ENCODE data around the gene ZNF880. TPM values are rescaled to one million over a fixed set of nuclear protein-coding genes. Genes with fewer than 3 reads are reported as not detected.

The ZNF880 gene
- total and polyA plus RNA-seq, 9 of the 15 experiments (the other 6 are each of a cell fraction or from before 2014, with no cell fraction given): 0.15 to 1.9 (median 0.64) TPM; not detected in 1

DNA sequence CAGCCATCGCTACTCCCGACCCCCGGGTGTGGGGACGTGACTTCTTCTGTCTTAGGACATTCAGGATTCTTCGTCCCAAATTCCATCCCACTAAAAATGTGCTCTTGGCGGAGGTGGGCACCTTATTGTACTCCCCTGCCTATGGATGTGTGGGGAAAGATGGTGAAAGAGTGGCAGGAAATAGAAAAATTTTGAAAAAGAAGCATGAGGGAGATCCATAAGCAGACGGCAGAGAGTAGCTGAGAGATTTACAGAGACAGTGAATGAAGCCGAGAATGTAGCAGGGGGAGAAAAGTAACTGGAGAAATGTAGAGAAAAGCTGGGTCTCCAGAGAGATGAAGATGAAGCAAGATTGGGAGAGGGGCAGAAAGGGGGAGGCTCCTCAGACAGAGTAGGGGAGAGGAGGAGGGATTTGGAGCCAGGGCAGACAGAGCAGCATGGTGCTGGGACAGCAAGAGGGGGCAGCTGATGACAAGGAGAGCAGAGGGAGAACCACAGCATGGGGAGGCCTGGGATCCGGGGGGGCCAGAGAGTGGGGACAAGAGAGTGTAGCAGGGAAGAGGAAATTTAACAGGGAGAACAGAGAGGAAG is 32.8 kb upstream of the ZNF880 start:
- no peak overlapping the region for H3K4me3 ChIP-seq
- POLR2A ChIA-PET: no interaction called here
- CTCF ChIA-PET (ENCODE audit: low intra/inter-chr PET ratio): no interaction called here
- 4% methylated on average over 9 of the region's 9 CpGs for WGBS (ENCODE audit: insufficient coverage, low coverage, missing lambda C conversion rate)
- no peak overlapping the region for H3K27ac ChIP-seq (ENCODE audit: extremely low read depth, low read depth, low read length)
- BruUV-seq (replicated peaks): no TSS peak
- no peaks in the 10 kb centered on the region for H3K79me2 ChIP-seq (ENCODE audit: control insufficient read depth, insufficient read depth, low read length)
- peaks cover 0 to 7% of the 10 kb centered on the region in 2 experiments; a peak in 2 of 5 replicates for H3K4me1 ChIP-seq (replicated peaks in 1 of 2; ENCODE audit: control insufficient read depth in 2 of 2, insufficient read depth in 2 of 2, low read length in 2 of 2)
- no peaks in the 10 kb centered on the region for H3K36me3 ChIP-seq (ENCODE audit: control insufficient read depth, insufficient read depth, low read length)
- no peak overlapping the region for H2AFZ ChIP-seq (ENCODE audit: low read depth, low read length)
- H3K9me1 ChIP-seq (ENCODE audit: control insufficient read depth, insufficient read depth, low read length): no peaks in the 10 kb centered on the region
- no peaks in the 10 kb centered on the region for H4K20me1 ChIP-seq (replicated peaks; ENCODE audit: control insufficient read depth, insufficient read depth, low read length)
- in situ Hi-C loops (cut with MboI) (no loop called here), intact Hi-C loops (cut with micrococcal nuclease) (no loop called here)
- FAIRE-seq (no peak), DNase-seq (ENCODE audit: extremely low read depth in 1 of 4, low spot score in 3 of 4) (no peak), ATAC-seq (no peak)
- no peak overlapping the region for H3K9ac ChIP-seq (ENCODE audit: insufficient read depth in 1 of 2, low read depth in 2 of 2, low read length in 2 of 2)
- 0 out of 2 replicates have a peak, but pooled peaks cover 1% of the 10 kb centered on the region for H3K9me3 ChIP-seq (replicated peaks; ENCODE audit: control insufficient read depth, insufficient read depth, low read depth, low read length)
- H3K27me3 ChIP-seq (ENCODE audit: control insufficient read depth in 2 of 2, insufficient read depth in 2 of 2, low read length in 2 of 2): no peaks in the 10 kb centered on the region
- no peak overlapping the region for H3K4me2 ChIP-seq (ENCODE audit: insufficient read depth, low read length)
- TF ChIP-seq MCM3 (IDR thresholded peaks at IDR 0.05) (no peak), ZNF184 (CRISPR knock-in tag; IDR thresholded peaks at IDR 0.05) (no peak), ZNF3 (CRISPR knock-in tag; IDR thresholded peaks at IDR 0.05) (no peak), YY1 (IDR thresholded peaks at IDR 0.05; ENCODE audit: borderline replicate concordance in 1 of 3, control insufficient read depth in 1 of 3, extremely low read depth in 1 of 3, insufficient read depth in 3 of 3, insufficient read length in 1 of 3, insufficient replicate concordance in 2 of 3, low read depth in 1 of 3, low read length in 2 of 3) (no peak), ZNF316 (IDR thresholded peaks at IDR 0.05) (no peak), XRCC5 (IDR thresholded peaks at IDR 0.05; ENCODE audit: low read depth, low read length) (no peak), CBX2 (IDR thresholded peaks at IDR 0.05; ENCODE audit: insufficient read depth, low read length, poor library complexity, severe bottlenecking) (no peak)
- TF ChIP-seq, protein P1, sequence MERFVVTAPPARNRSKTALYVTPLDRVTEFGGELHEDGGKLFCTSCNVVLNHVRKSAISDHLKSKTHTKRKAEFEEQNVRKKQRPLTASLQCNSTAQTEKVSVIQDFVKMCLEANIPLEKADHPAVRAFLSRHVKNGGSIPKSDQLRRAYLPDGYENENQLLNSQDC (CRISPR knock-in tag; IDR thresholded peaks at IDR 0.05): no peak
- TF ChIP-seq, protein P2, sequence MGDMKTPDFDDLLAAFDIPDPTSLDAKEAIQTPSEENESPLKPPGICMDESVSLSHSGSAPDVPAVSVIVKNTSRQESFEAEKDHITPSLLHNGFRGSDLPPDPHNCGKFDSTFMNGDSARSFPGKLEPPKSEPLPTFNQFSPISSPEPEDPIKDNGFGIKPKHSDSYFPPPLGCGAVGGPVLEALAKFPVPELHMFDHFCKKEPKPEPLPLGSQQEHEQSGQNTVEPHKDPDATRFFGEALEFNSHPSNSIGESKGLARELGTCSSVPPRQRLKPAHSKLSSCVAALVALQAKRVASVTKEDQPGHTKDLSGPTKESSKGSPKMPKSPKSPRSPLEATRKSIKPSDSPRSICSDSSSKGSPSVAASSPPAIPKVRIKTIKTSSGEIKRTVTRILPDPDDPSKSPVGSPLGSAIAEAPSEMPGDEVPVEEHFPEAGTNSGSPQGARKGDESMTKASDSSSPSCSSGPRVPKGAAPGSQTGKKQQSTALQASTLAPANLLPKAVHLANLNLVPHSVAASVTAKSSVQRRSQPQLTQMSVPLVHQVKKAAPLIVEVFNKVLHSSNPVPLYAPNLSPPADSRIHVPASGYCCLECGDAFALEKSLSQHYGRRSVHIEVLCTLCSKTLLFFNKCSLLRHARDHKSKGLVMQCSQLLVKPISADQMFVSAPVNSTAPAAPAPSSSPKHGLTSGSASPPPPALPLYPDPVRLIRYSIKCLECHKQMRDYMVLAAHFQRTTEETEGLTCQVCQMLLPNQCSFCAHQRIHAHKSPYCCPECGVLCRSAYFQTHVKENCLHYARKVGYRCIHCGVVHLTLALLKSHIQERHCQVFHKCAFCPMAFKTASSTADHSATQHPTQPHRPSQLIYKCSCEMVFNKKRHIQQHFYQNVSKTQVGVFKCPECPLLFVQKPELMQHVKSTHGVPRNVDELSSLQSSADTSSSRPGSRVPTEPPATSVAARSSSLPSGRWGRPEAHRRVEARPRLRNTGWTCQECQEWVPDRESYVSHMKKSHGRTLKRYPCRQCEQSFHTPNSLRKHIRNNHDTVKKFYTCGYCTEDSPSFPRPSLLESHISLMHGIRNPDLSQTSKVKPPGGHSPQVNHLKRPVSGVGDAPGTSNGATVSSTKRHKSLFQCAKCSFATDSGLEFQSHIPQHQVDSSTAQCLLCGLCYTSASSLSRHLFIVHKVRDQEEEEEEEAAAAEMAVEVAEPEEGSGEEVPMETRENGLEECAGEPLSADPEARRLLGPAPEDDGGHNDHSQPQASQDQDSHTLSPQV (IDR thresholded peaks at IDR 0.05): no peak
